Measurements from ENCODE around the gene IRGC. TPM values are rescaled to one million over a fixed set of nuclear protein-coding genes. Genes with fewer than 3 reads are reported as not detected.
"Not testable (repeated sequence)": the region's sequence is repeated elsewhere in the genome, so short reads cannot be mapped to it uniquely, and the experiment has no call there.

Gene IRGC
- polyA plus RNA-seq, 1 donor from 2014 or later = 0.51 TPM

DNA sequence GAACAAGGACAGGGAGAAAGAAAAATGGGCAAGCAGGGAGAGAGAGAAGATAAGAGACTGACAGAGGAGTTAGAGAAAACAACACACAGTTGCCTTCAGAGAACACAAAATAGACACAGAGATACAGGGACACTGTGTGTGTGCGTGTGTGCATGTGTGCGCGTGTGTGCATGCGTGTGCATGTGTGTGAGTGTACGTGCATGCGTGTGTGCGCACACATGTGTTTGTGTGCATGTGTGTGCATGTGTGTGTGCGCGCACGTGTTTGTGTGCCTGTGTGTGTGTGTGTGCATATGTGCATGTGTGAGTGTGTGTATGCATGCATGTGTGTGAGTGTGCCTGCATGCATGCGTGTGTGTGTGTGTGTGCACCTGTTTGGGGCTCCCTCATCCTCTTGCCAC, 40.0 kb upstream of the IRGC start:
- H3K9ac ChIP-seq (ENCODE audit: low read length) = no peak overlapping the region
- no peak overlapping the region for H3K4me2 ChIP-seq (ENCODE audit: low read length)
- no peak overlapping the region for H3K27ac ChIP-seq (ENCODE audit: low read length)
- peaks cover 5% of the 10 kb centered on the region for H3K27me3 ChIP-seq (ENCODE audit: insufficient read depth, low read depth, low read length)
- no peaks in the 10 kb centered on the region for H4K20me1 ChIP-seq (ENCODE audit: insufficient read depth)
- H3K4me3 ChIP-seq (ENCODE audit: low read length) = no peak overlapping the region
- H3K36me3 ChIP-seq (ENCODE audit: insufficient read depth, low read length) = no peaks in the 10 kb centered on the region
- H2AFZ ChIP-seq (ENCODE audit: low read depth, low read length) = no peak overlapping the region
- H3K79me2 ChIP-seq (replicated peaks; ENCODE audit: insufficient read depth, low read length) = no peaks in the 10 kb centered on the region
- H3F3A ChIP-seq (ENCODE audit: insufficient read depth, low read length, poor library complexity, severe bottlenecking) = no peaks in the 10 kb centered on the region
- no peaks in the 10 kb centered on the region for H3K9me3 ChIP-seq (ENCODE audit: low read length)
- no peak for TF ChIP-seq CTCF (IDR thresholded peaks at IDR 0.05; ENCODE audit: poor library complexity, severe bottlenecking)
- no peaks in the 10 kb centered on the region for H3K9me2 ChIP-seq (ENCODE audit: insufficient read depth, low read length)

DNA sequence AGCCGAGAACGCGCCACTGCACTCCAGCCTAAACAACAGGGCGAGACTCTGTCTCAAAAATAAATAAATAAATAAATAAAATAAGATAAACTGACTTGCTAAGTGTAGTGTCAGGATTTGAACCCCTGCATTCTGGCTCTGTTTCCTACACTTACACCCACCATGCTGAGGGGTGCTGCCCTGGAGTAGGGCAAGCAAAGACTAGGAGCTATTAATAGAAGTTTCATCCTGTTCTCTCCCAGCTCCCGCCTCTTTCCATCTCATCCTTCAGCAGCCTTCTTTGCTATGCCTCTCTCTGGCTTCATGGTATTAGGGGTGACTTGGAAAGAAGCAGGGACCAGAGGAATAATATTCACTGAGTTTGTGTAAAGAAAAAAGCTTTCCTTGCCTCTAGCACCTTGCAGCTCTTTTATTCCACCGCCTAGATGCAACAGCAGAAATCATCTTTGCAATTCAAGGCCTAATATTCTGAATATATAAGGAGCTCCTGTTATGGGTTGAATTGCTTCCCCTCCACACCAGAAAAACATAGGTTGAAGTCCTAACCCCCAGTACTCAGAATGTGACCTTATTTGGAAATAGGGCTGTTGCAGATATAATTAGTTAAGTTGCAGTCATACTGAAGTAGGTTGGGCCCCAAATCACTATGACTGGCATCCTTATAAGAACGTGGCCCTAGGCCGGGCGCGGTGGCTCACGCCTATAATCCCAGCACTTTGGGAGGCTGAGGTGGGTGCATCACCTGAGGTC, 37.2 kb upstream of the IRGC start:
- H3K27ac ChIP-seq (ENCODE audit: low read length) = no peak overlapping the region
- no peaks in the 10 kb centered on the region for H3K79me2 ChIP-seq (replicated peaks; ENCODE audit: insufficient read depth, low read length)
- H3K9ac ChIP-seq (ENCODE audit: low read length) = no peak overlapping the region
- H3K4me2 ChIP-seq (ENCODE audit: low read length) = no peak overlapping the region
- no peaks in the 10 kb centered on the region for H3K9me3 ChIP-seq (ENCODE audit: low read length)
- no peaks in the 10 kb centered on the region for H3K9me2 ChIP-seq (ENCODE audit: insufficient read depth, low read length)
- TF ChIP-seq EZH2 (IDR thresholded peaks at IDR 0.05; ENCODE audit: borderline replicate concordance, insufficient read depth, low read length, poor library complexity, severe bottlenecking) (no peak), SMC3 (conservative IDR thresholded peaks at IDR 0.05; ENCODE audit: poor library complexity) (no peak), RAD21 (conservative IDR thresholded peaks at IDR 0.05) (no peak)
- no peaks in the 10 kb centered on the region for H3K36me3 ChIP-seq (ENCODE audit: insufficient read depth, low read length)
- H3K27me3 ChIP-seq (ENCODE audit: insufficient read depth, low read depth, low read length) = no peaks in the 10 kb centered on the region
- no peaks in the 10 kb centered on the region for H3F3A ChIP-seq (ENCODE audit: insufficient read depth, low read length, poor library complexity, severe bottlenecking)
- no peak overlapping the region for H3K4me3 ChIP-seq (ENCODE audit: low read length)
- no peaks in the 10 kb centered on the region for H4K20me1 ChIP-seq (ENCODE audit: insufficient read depth)
- H2AFZ ChIP-seq (ENCODE audit: low read depth, low read length) = no peak overlapping the region

DNA sequence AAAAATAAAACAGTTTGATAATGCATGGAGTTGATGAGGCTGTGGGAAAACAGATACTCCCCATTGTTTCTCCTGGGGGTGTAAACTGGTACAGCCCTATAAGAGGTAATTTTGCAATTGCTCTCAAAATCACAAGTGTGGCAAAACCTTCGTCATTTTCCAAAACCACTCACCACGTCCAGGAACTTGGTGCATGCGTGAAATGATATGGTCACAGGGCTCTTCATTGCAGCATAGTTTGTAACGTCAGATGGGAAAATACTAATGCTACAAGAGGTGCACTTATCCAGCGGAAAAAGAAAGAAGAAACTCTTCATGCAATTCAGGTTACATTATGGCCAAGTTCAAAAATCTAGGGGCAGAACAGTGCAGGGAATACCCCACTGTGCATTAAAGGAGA, 34.1 kb upstream of the IRGC start:
- Histone ChIP-seq H3F3A (ENCODE audit: insufficient read depth, low read length, poor library complexity, severe bottlenecking) (no peaks in the 10 kb centered on the region), H3K9me3 (ENCODE audit: low read length) (no peaks in the 10 kb centered on the region), H3K9me2 (ENCODE audit: insufficient read depth, low read length) (no peaks in the 10 kb centered on the region), H3K36me3 (ENCODE audit: insufficient read depth, low read length) (no peaks in the 10 kb centered on the region), H3K4me2 (ENCODE audit: low read length) (no peak overlapping the region), H4K20me1 (ENCODE audit: insufficient read depth) (no peaks in the 10 kb centered on the region), H3K4me3 (ENCODE audit: low read length) (no peak overlapping the region), H3K27me3 (ENCODE audit: insufficient read depth, low read depth, low read length) (no peaks in the 10 kb centered on the region), H3K9ac (ENCODE audit: low read length) (no peak overlapping the region), H3K79me2 (replicated peaks; ENCODE audit: insufficient read depth, low read length) (no peaks in the 10 kb centered on the region), H3K27ac (ENCODE audit: low read length) (no peak overlapping the region), H2AFZ (ENCODE audit: low read depth, low read length) (no peak overlapping the region)
- TF ChIP-seq CTCF (IDR thresholded peaks at IDR 0.05; ENCODE audit: poor library complexity, severe bottlenecking) (no peak), MXI1 (conservative IDR thresholded peaks at IDR 0.05; ENCODE audit: poor library complexity, severe bottlenecking) (no peak), POLR2AphosphoS5 (IDR thresholded peaks at IDR 0.05) (no peak)

GRCh38 chr19:43682269-43682668, 33.6 kb upstream of the IRGC start:
- H3F3A ChIP-seq (ENCODE audit: insufficient read depth, low read length, poor library complexity, severe bottlenecking); H3K27ac ChIP-seq (ENCODE audit: low read length); H3K27me3 ChIP-seq (ENCODE audit: insufficient read depth, low read depth, low read length); H3K4me3 ChIP-seq (ENCODE audit: low read length); H4K20me1 ChIP-seq (ENCODE audit: insufficient read depth); H3K79me2 ChIP-seq (replicated peaks; ENCODE audit: insufficient read depth, low read length); H3K36me3 ChIP-seq (ENCODE audit: insufficient read depth, low read length); H3K9ac ChIP-seq (ENCODE audit: low read length); H3K4me2 ChIP-seq (ENCODE audit: low read length); H2AFZ ChIP-seq (ENCODE audit: low read depth, low read length); H3K9me2 ChIP-seq (ENCODE audit: insufficient read depth, low read length); H3K9me3 ChIP-seq (ENCODE audit: low read length): not testable (repeated sequence)
